Measurements from ENCODE around the gene FAM83C.

The FAM83C gene

GRCh38 chr20:35246723-35247122 lies 45.5 kb downstream of the FAM83C start:
- H3K4me3 ChIP-seq (ENCODE audit: severe bottlenecking): no peak overlapping the region
- H3K9me3 ChIP-seq (ENCODE audit: severe bottlenecking): no peaks in the 10 kb centered on the region
- no peak for DNase-seq (ENCODE audit: low spot score)
- H3K4me1 ChIP-seq (ENCODE audit: insufficient read depth, poor library complexity, severe bottlenecking): no peaks in the 10 kb centered on the region
- no peaks in the 10 kb centered on the region for H3K36me3 ChIP-seq (ENCODE audit: low read depth)
- no peaks in the 10 kb centered on the region for H3K27me3 ChIP-seq (ENCODE audit: insufficient read depth, poor library complexity, severe bottlenecking)
- ATAC-seq (ENCODE audit: low read depth): no peak
- no peak overlapping the region for H3K27ac ChIP-seq (ENCODE audit: poor library complexity, severe bottlenecking)
- no peak for TF ChIP-seq CTCF (IDR thresholded peaks at IDR 0.05; ENCODE audit: poor library complexity, severe bottlenecking)

GRCh38 chr20:35243986-35244385 lies 48.2 kb downstream of the FAM83C start:
- Histone ChIP-seq H3K4me1 (ENCODE audit: insufficient read depth, poor library complexity, severe bottlenecking) (no peaks in the 10 kb centered on the region), H3K27me3 (ENCODE audit: insufficient read depth, poor library complexity, severe bottlenecking) (no peaks in the 10 kb centered on the region), H3K27ac (ENCODE audit: poor library complexity, severe bottlenecking) (no peak overlapping the region), H3K9me3 (ENCODE audit: severe bottlenecking) (no peaks in the 10 kb centered on the region), H3K36me3 (ENCODE audit: low read depth) (no peaks in the 10 kb centered on the region), H3K4me3 (ENCODE audit: severe bottlenecking) (no peak overlapping the region)
- ATAC-seq (ENCODE audit: low read depth): no peak
- no peak for DNase-seq (ENCODE audit: low spot score)
- no peak for TF ChIP-seq CTCF (IDR thresholded peaks at IDR 0.05; ENCODE audit: poor library complexity, severe bottlenecking)

- Histone ChIP-seq H3K4me3 (ENCODE audit: severe bottlenecking) (no peak overlapping the region), H3K27me3 (ENCODE audit: insufficient read depth, poor library complexity, severe bottlenecking) (no peaks in the 10 kb centered on the region), H3K4me1 (ENCODE audit: insufficient read depth, poor library complexity, severe bottlenecking) (no peaks in the 10 kb centered on the region), H3K27ac (ENCODE audit: poor library complexity, severe bottlenecking) (no peak overlapping the region), H3K9me3 (ENCODE audit: severe bottlenecking) (no peaks in the 10 kb centered on the region), H3K36me3 (ENCODE audit: low read depth) (no peaks in the 10 kb centered on the region)
- DNase-seq (ENCODE audit: low spot score) (no peak), ATAC-seq (ENCODE audit: low read depth) (no peak)
- TF ChIP-seq CTCF (IDR thresholded peaks at IDR 0.05; ENCODE audit: poor library complexity, severe bottlenecking): no peak
Measured at GRCh38 chr20:35243317-35243716, 48.9 kb downstream of the FAM83C start.

GRCh38 chr20:35240811-35241293 lies 51.4 kb downstream of the FAM83C start:
- TF ChIP-seq CTCF (IDR thresholded peaks at IDR 0.05; ENCODE audit: poor library complexity, severe bottlenecking): no peak
- no peaks in the 10 kb centered on the region for H3K9me3 ChIP-seq (ENCODE audit: severe bottlenecking)
- ATAC-seq (ENCODE audit: low read depth): no peak
- no peak overlapping the region for H3K27ac ChIP-seq (ENCODE audit: poor library complexity, severe bottlenecking)
- DNase-seq (ENCODE audit: low spot score): no peak
- H3K4me3 ChIP-seq (ENCODE audit: severe bottlenecking): no peak overlapping the region
- no peaks in the 10 kb centered on the region for H3K27me3 ChIP-seq (ENCODE audit: insufficient read depth, poor library complexity, severe bottlenecking)
- no peaks in the 10 kb centered on the region for H3K4me1 ChIP-seq (ENCODE audit: insufficient read depth, poor library complexity, severe bottlenecking)
- H3K36me3 ChIP-seq (ENCODE audit: low read depth): no peaks in the 10 kb centered on the region

- Histone ChIP-seq H3K9me3 (ENCODE audit: severe bottlenecking) (no peaks in the 10 kb centered on the region), H3K36me3 (ENCODE audit: low read depth) (no peaks in the 10 kb centered on the region), H3K4me1 (ENCODE audit: insufficient read depth, poor library complexity, severe bottlenecking) (no peaks in the 10 kb centered on the region), H3K27me3 (ENCODE audit: insufficient read depth, poor library complexity, severe bottlenecking) (no peaks in the 10 kb centered on the region), H3K27ac (ENCODE audit: poor library complexity, severe bottlenecking) (no peak overlapping the region), H3K4me3 (ENCODE audit: severe bottlenecking) (no peak overlapping the region)
- no peak for ATAC-seq (ENCODE audit: low read depth)
- DNase-seq (ENCODE audit: low spot score): no peak
- TF ChIP-seq CTCF (IDR thresholded peaks at IDR 0.05; ENCODE audit: poor library complexity, severe bottlenecking): no peak
Measured at GRCh38 chr20:35240083-35240810, 52.0 kb downstream of the FAM83C start.

All from RWPE2 (cell line).